Left ventricle myocardium inferior (tissue), 1 donor: ENCODE measurements around the gene TMEM184C. TPM values are rescaled to one million over a fixed set of nuclear protein-coding genes. Genes with fewer than 3 reads are reported as not detected.

Experiments used
- DNase-seq: peaks from one replicate; pipeline ENCODE4 v3.0.0-alpha.2; 2020
- H3K27ac ChIP-seq: fragments of 200-600 bp; replicated peaks from 2 replicates; pipeline ENCODE4 v1.8.0; 2021
- H3K27me3 ChIP-seq: fragments of 200-600 bp; 2 replicates; pipeline ENCODE4 v1.8.0; 2021; ENCODE audit warnings: low read depth
- H3K36me3 ChIP-seq: fragments of 200-600 bp; 2 replicates; pipeline ENCODE4 v1.8.0; 2021
- H3K4me1 ChIP-seq: fragments of 200-600 bp; 2 replicates; pipeline ENCODE4 v1.8.0; 2021
- H3K4me3 ChIP-seq: fragments of 200-600 bp; 2 replicates; pipeline ENCODE4 v1.8.0; 2021; ENCODE audit warnings: mild to moderate bottlenecking, moderate library complexity
- H3K9me3 ChIP-seq: fragments of 200-600 bp; replicated peaks from 2 replicates; pipeline ENCODE4 v1.8.0; 2021
- intact Hi-C: fragments of 100-400 bp; cut with micrococcal nuclease; formaldehyde crosslinking; loops from one replicate; pipeline ENCODE4 v1.11.0; 2022
- total RNA-seq: library from RNA; stranded (reverse); fragmentation: NEBNext Ultra II Directional; extraction: Animal tissue kit (Norgen Biotek cat#: 25700); gene quantifications from one replicate; pipeline ENCODE4 v1.2.1, GENCODE V29; 2021
- TF ChIP-seq, protein P1 (sequence below): fragments of 200-600 bp; IDR thresholded peaks from 2 replicates; pipeline ENCODE4 v1.8.0; 2021; ENCODE audit warnings: antibody characterized with exemption, mild to moderate bottlenecking, borderline replicate concordance
- donor health status: DM: no; HTN: yes; CAD: no; lungs with severe emphysema.

TMEM184C gene
- total RNA-seq, 1 donor from 2014 or later: 24.7 TPM

DNA sequence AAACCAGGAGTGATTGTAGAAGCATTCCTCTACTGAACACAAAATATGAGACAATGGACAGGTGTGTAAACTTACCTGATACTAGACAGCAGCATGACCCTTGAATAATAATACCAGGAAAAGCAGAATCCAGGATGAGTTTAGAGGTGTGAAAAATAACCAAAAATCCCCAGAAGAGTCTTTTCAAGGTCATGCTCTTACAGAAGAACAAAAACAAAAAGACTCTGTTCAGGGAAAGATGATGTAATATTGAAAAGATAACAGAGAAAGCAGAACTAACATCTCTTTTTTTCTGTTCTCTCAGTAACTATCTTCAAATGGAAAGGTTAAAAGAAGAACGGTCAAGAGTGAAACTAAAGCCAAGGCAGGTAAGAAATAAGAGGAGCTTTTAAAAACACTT is 100.7 kb downstream of the TMEM184C start:
- TF ChIP-seq, protein P1, sequence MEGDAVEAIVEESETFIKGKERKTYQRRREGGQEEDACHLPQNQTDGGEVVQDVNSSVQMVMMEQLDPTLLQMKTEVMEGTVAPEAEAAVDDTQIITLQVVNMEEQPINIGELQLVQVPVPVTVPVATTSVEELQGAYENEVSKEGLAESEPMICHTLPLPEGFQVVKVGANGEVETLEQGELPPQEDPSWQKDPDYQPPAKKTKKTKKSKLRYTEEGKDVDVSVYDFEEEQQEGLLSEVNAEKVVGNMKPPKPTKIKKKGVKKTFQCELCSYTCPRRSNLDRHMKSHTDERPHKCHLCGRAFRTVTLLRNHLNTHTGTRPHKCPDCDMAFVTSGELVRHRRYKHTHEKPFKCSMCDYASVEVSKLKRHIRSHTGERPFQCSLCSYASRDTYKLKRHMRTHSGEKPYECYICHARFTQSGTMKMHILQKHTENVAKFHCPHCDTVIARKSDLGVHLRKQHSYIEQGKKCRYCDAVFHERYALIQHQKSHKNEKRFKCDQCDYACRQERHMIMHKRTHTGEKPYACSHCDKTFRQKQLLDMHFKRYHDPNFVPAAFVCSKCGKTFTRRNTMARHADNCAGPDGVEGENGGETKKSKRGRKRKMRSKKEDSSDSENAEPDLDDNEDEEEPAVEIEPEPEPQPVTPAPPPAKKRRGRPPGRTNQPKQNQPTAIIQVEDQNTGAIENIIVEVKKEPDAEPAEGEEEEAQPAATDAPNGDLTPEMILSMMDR: no peak
- H3K27ac ChIP-seq: no peak overlapping the region

More for the DNA sequence above, 100.7 kb downstream of the TMEM184C start:
- DNase-seq: no peak
- H3K27me3 ChIP-seq: no peaks in the 10 kb centered on the region
- no peaks in the 10 kb centered on the region for H3K4me1 ChIP-seq
- H3K9me3 ChIP-seq: no peaks in the 10 kb centered on the region
- H3K36me3 ChIP-seq: no peaks in the 10 kb centered on the region
- intact Hi-C loops: no loop called here
- H3K4me3 ChIP-seq: no peak overlapping the region

Other genes with a start within 250 kb of the TMEM184C start
- 10.0 TPM for gene EDNRA, start 136.3 kb upstream of the TMEM184C start, total RNA-seq
- gene PRMT9, start 66.8 kb downstream of the TMEM184C start, total RNA-seq: 5.0 TPM
- gene ARHGAP10, start 114.7 kb downstream of the TMEM184C start, total RNA-seq: 59.7 TPM